Measurements from ENCODE around the gene CFP. TPM values are rescaled to one million over a fixed set of nuclear protein-coding genes. Genes with fewer than 3 reads are reported as not detected.

The CFP gene
- total and polyA plus RNA-seq, 2 of the 13 experiments (the other 11 are each of a cell fraction or from before 2014, with no cell fraction given), result 0.01 TPM; not detected in 1

- TF ChIP-seq NR2F1 (CRISPR knock-in tag; IDR thresholded peaks at IDR 0.05), result no peak
- TF ChIP-seq NFE2L1 (CRISPR knock-in tag; IDR thresholded peaks at IDR 0.05; ENCODE audit: borderline replicate concordance), result no peak
- TF ChIP-seq ZBTB21 (CRISPR knock-in tag; IDR thresholded peaks at IDR 0.05), result peak; percentile 59; the same call in 1 of the 2 replicates
- TF ChIP-seq JUN (CRISPR knock-in tag; IDR thresholded peaks at IDR 0.05), result peak; percentile 47; the same call in 1 of the 2 replicates
- TF ChIP-seq ZFP41 (CRISPR knock-in tag; IDR thresholded peaks at IDR 0.05; ENCODE audit: borderline replicate concordance), result no peak
- no peak for TF ChIP-seq ZNF639 (CRISPR knock-in tag; conservative IDR thresholded peaks at IDR 0.05)
- peak; percentile 98 for TF ChIP-seq PRDM10 (CRISPR knock-in tag; IDR thresholded peaks at IDR 0.05; ENCODE audit: low read depth)
- TF ChIP-seq MTF2 (CRISPR knock-in tag; IDR thresholded peaks at IDR 0.05; ENCODE audit: borderline replicate concordance), result no peak
- peak; percentile 45; the same call in 1 of the 2 replicates for TF ChIP-seq GMEB1 (CRISPR knock-in tag; IDR thresholded peaks at IDR 0.05; ENCODE audit: borderline replicate concordance)
- TF ChIP-seq ZGPAT (CRISPR knock-in tag; IDR thresholded peaks at IDR 0.05), result peak; percentile 43; the same call in 1 of the 2 replicates
- TF ChIP-seq BORCS8-MEF2B (CRISPR knock-in tag; IDR thresholded peaks at IDR 0.05), result peak; percentile 94
- TF ChIP-seq HNRNPK (IDR thresholded peaks at IDR 0.05; ENCODE audit: low read depth, low read length, poor library complexity, severe bottlenecking), result peak; percentile 71
- peak; percentile 24 for TF ChIP-seq SKI (IDR thresholded peaks at IDR 0.05; ENCODE audit: partially characterized antibody)
- TF ChIP-seq REST (IDR thresholded peaks at IDR 0.05; ENCODE audit: borderline replicate concordance in 1 of 2, low read depth in 1 of 2, low read length in 2 of 2), result peak in 1 of 2 experiments; percentile 97
- TF ChIP-seq RBFOX2 (IDR thresholded peaks at IDR 0.05; ENCODE audit: low read depth, low read length), result no peak
Observed at GRCh38 chrX:47619486-47620302, 10.0 kb downstream of the CFP start, which contains the start of gene SYN1 (continued).

Data from HepG2 (cell line).